WTC11 (cell line): Measurements from ENCODE around the gene PNPLA6. TPM values are rescaled to one million over a fixed set of nuclear protein-coding genes. Genes with fewer than 3 reads are reported as not detected.
A peak's percentile ranks its signal among the peaks of the same experiment; 100 is the strongest.

ENCODE experiments used
- ATAC-seq: fragments of 200-7000 bp; cut with Tn5 transposase; 2 replicates; pipeline ENCODE4 v1.10.0; 2021; ENCODE audit warnings: mild to moderate bottlenecking, moderate library complexity
- CTCF ChIA-PET: fragments of 300-600 bp; sonication (Branson Sonifier 250); formaldehyde crosslinking; loops from one replicate; lab custom pipeline; 2021; ENCODE audit warnings: antibody characterized with exemption; lab: Charles Lee
- POLR2A ChIA-PET: fragments of 350-600 bp; sonication (Branson Sonifier 250); formaldehyde crosslinking; loops from one replicate; lab custom pipeline; 2021; ENCODE audit warnings: antibody characterized with exemption; lab: Charles Lee
- DNase-seq: peaks from one replicate; pipeline ENCODE4 v3.0.0; 2021; ENCODE audit warnings: low spot score
- H3K27ac Mint-ChIP-seq: 2 replicates; pipeline ENCODE4 v1.8.0; 2021; ENCODE audit warnings: mixed read lengths
- H3K27me3 Mint-ChIP-seq: 2 replicates; pipeline ENCODE4 v1.8.0; 2021; ENCODE audit warnings: low read depth, mild to moderate bottlenecking, moderate library complexity, mixed read lengths
- H3K36me3 Mint-ChIP-seq: 2 replicates; pipeline ENCODE4 v1.8.0; 2021; ENCODE audit warnings: mixed read lengths
- H3K4me1 Mint-ChIP-seq: 2 replicates; pipeline ENCODE4 v1.8.0; 2022; ENCODE audit warnings: mixed read lengths
- H3K4me3 Mint-ChIP-seq: 2 replicates; pipeline ENCODE4 v1.8.0; 2021; ENCODE audit warnings: mild to moderate bottlenecking, moderate library complexity, mixed read lengths
- H3K9me3 Mint-ChIP-seq: 2 replicates; pipeline ENCODE4 v1.8.0; 2021; ENCODE audit warnings: mixed read lengths
- CBFB ChIP-seq: sonication (generic); formaldehyde crosslinking; IDR thresholded peaks from 2 replicates; pipeline ENCODE4 v1.8.1; 2022; ENCODE audit warnings: mild to moderate bottlenecking, low read depth, missing genetic modification reagents
- ESRRA ChIP-seq: sonication (generic); formaldehyde crosslinking; IDR thresholded peaks from 2 replicates; pipeline ENCODE4 v1.8.1; 2022; ENCODE audit warnings: mild to moderate bottlenecking, missing genetic modification reagents, borderline replicate concordance
- KAT7 ChIP-seq: sonication (generic); formaldehyde crosslinking; IDR thresholded peaks from 2 replicates; pipeline ENCODE4 v1.8.1; 2023; ENCODE audit warnings: missing genetic modification reagents, mild to moderate bottlenecking, borderline replicate concordance
- MXD4 ChIP-seq: fragments of 250-450 bp; sonication (Bioruptor Pico); IDR thresholded peaks from 2 replicates; pipeline ENCODE4 v1.8.0; 2021; ENCODE audit warnings: mild to moderate bottlenecking, moderate library complexity, borderline replicate concordance
- total RNA-seq: library from RNA; stranded (reverse); gene quantifications from 3 replicates; pipeline ENCODE4 v1.2.3, GENCODE V29; 2021
- TF ChIP-seq, protein P1 (sequence below): fragments of 250-450 bp; sonication (Bioruptor Pico); IDR thresholded peaks from 2 replicates; pipeline ENCODE4 v1.8.0; 2021; ENCODE audit warnings: mild to moderate bottlenecking
- TF ChIP-seq, protein P2 (sequence below): fragments of 250-450 bp; sonication (Bioruptor Pico); IDR thresholded peaks from 2 replicates; pipeline ENCODE4 v1.9.0; 2021; ENCODE audit warnings: mild to moderate bottlenecking, borderline replicate concordance
- TF ChIP-seq, protein P3 (sequence below): sonication (generic); formaldehyde crosslinking; IDR thresholded peaks from 2 replicates; pipeline ENCODE4 v1.8.1; 2023; ENCODE audit warnings: mild to moderate bottlenecking, missing genetic modification reagents
- TF ChIP-seq, protein P4 (sequence below): sonication (generic); formaldehyde crosslinking; IDR thresholded peaks from 2 replicates; pipeline ENCODE4 v1.8.1; 2023; ENCODE audit warnings: mild to moderate bottlenecking, missing genetic modification reagents, borderline replicate concordance
- TF ChIP-seq, protein P5 (sequence below): fragments of 200-600 bp; IDR thresholded peaks from 2 replicates; pipeline ENCODE4 v1.8.0; 2022; ENCODE audit warnings: antibody characterized with exemption
- TF ChIP-seq, protein P6 (sequence below): sonication (generic); formaldehyde crosslinking; conservative IDR thresholded peaks from 2 replicates; pipeline ENCODE4 v1.8.1; 2023; ENCODE audit warnings: mild to moderate bottlenecking, low read depth, missing genetic modification reagents, moderate library complexity
- TF ChIP-seq, protein P7 (sequence below): sonication (generic); formaldehyde crosslinking; IDR thresholded peaks from 2 replicates; pipeline ENCODE4 v1.8.0; 2022; ENCODE audit warnings: mild to moderate bottlenecking, missing genetic modification reagents
- TF ChIP-seq, protein P8 (sequence below): sonication (generic); formaldehyde crosslinking; IDR thresholded peaks from 2 replicates; pipeline ENCODE4 v1.8.1; 2022; ENCODE audit warnings: mild to moderate bottlenecking, missing genetic modification reagents, moderate library complexity, borderline replicate concordance

PNPLA6 gene
- total RNA-seq, 1 experiment from 2014 or later: 149 TPM

DNA sequence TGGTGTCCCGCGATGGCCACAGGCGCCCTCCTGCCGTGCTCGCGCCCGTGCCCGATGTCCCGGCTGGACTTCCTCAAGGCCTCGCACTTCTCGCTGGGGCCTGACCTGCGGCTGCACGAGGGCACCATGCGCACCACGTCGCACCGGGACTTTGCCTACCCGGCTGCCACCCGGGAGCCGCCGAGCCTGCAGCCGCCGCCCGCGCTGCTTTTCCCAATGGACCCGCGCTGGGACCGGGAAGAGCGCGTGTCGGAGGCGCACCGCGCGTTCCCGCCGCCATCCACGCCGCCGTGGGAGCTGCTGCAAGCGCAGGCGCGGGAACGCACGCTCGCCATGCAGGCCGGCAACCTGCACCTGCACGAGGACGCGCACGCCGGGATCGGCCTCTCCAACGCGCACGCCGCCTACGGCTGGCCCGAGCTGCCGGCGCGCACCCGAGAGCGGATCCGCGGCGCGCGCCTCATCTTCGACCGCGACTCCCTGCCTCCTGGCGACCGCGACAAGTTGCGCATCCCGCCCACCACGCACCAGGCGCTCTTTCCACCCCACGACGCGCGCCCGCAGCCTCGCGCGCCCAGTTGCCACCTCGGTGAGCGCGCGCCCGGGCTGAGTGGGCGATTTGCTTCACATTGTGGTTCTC is 34.6 kb upstream of the PNPLA6 start (continued):
- TF ChIP-seq, protein P1, sequence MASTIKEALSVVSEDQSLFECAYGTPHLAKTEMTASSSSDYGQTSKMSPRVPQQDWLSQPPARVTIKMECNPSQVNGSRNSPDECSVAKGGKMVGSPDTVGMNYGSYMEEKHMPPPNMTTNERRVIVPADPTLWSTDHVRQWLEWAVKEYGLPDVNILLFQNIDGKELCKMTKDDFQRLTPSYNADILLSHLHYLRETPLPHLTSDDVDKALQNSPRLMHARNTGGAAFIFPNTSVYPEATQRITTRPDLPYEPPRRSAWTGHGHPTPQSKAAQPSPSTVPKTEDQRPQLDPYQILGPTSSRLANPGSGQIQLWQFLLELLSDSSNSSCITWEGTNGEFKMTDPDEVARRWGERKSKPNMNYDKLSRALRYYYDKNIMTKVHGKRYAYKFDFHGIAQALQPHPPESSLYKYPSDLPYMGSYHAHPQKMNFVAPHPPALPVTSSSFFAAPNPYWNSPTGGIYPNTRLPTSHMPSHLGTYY (CRISPR knock-in tag): no peak
- TF ChIP-seq CBFB (CRISPR knock-in tag) (peak; percentile 98), KAT7 (CRISPR knock-in tag) (peak; percentile 79; the same call in 1 of the 2 replicates)

DNA sequence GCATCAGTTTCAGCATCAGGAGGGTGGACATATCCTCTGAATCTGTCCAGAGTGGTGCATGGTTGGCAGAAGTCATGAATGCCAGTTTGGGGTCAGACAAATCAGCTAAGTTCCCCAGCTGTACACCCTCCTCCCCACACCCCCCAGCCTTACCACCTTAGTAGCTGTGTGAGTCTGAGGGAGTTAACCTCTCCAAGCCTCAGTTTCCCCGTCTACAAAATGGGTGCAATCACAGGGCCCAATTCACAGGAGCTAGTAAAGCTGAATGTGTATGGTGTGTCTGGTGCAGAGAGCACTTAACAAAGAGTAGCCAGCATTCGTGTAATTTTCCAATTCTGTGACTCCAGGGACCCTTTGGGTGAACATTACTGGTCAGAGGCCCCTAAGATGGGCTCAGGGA is 33.0 kb upstream of the PNPLA6 start:
- no peak overlapping the region for H3K27ac Mint-ChIP-seq
- no peaks in the 10 kb centered on the region for H3K36me3 Mint-ChIP-seq
- peaks cover 70% of the 10 kb centered on the region for H3K27me3 Mint-ChIP-seq
- no peak overlapping the region for H3K4me3 Mint-ChIP-seq
- H3K9me3 Mint-ChIP-seq: no peaks in the 10 kb centered on the region
- H3K4me1 Mint-ChIP-seq: peaks cover 10% of the 10 kb centered on the region
- ChIA-PET POLR2A (no interaction called here), CTCF (no interaction called here)
- ATAC-seq (no peak), DNase-seq (no peak)
- TF ChIP-seq, protein P2, sequence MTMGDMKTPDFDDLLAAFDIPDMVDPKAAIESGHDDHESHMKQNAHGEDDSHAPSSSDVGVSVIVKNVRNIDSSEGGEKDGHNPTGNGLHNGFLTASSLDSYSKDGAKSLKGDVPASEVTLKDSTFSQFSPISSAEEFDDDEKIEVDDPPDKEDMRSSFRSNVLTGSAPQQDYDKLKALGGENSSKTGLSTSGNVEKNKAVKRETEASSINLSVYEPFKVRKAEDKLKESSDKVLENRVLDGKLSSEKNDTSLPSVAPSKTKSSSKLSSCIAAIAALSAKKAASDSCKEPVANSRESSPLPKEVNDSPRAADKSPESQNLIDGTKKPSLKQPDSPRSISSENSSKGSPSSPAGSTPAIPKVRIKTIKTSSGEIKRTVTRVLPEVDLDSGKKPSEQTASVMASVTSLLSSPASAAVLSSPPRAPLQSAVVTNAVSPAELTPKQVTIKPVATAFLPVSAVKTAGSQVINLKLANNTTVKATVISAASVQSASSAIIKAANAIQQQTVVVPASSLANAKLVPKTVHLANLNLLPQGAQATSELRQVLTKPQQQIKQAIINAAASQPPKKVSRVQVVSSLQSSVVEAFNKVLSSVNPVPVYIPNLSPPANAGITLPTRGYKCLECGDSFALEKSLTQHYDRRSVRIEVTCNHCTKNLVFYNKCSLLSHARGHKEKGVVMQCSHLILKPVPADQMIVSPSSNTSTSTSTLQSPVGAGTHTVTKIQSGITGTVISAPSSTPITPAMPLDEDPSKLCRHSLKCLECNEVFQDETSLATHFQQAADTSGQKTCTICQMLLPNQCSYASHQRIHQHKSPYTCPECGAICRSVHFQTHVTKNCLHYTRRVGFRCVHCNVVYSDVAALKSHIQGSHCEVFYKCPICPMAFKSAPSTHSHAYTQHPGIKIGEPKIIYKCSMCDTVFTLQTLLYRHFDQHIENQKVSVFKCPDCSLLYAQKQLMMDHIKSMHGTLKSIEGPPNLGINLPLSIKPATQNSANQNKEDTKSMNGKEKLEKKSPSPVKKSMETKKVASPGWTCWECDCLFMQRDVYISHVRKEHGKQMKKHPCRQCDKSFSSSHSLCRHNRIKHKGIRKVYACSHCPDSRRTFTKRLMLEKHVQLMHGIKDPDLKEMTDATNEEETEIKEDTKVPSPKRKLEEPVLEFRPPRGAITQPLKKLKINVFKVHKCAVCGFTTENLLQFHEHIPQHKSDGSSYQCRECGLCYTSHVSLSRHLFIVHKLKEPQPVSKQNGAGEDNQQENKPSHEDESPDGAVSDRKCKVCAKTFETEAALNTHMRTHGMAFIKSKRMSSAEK (CRISPR knock-in tag): no peak
- TF ChIP-seq, protein P3, sequence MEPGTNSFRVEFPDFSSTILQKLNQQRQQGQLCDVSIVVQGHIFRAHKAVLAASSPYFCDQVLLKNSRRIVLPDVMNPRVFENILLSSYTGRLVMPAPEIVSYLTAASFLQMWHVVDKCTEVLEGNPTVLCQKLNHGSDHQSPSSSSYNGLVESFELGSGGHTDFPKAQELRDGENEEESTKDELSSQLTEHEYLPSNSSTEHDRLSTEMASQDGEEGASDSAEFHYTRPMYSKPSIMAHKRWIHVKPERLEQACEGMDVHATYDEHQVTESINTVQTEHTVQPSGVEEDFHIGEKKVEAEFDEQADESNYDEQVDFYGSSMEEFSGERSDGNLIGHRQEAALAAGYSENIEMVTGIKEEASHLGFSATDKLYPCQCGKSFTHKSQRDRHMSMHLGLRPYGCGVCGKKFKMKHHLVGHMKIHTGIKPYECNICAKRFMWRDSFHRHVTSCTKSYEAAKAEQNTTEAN: no peak
- TF ChIP-seq MXD4: no peak
- TF ChIP-seq ESRRA (CRISPR knock-in tag): no peak
- TF ChIP-seq, protein P4, sequence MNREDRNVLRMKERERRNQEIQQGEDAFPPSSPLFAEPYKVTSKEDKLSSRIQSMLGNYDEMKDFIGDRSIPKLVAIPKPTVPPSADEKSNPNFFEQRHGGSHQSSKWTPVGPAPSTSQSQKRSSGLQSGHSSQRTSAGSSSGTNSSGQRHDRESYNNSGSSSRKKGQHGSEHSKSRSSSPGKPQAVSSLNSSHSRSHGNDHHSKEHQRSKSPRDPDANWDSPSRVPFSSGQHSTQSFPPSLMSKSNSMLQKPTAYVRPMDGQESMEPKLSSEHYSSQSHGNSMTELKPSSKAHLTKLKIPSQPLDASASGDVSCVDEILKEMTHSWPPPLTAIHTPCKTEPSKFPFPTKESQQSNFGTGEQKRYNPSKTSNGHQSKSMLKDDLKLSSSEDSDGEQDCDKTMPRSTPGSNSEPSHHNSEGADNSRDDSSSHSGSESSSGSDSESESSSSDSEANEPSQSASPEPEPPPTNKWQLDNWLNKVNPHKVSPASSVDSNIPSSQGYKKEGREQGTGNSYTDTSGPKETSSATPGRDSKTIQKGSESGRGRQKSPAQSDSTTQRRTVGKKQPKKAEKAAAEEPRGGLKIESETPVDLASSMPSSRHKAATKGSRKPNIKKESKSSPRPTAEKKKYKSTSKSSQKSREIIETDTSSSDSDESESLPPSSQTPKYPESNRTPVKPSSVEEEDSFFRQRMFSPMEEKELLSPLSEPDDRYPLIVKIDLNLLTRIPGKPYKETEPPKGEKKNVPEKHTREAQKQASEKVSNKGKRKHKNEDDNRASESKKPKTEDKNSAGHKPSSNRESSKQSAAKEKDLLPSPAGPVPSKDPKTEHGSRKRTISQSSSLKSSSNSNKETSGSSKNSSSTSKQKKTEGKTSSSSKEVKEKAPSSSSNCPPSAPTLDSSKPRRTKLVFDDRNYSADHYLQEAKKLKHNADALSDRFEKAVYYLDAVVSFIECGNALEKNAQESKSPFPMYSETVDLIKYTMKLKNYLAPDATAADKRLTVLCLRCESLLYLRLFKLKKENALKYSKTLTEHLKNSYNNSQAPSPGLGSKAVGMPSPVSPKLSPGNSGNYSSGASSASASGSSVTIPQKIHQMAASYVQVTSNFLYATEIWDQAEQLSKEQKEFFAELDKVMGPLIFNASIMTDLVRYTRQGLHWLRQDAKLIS (CRISPR knock-in tag): no peak
- TF ChIP-seq, protein P5, sequence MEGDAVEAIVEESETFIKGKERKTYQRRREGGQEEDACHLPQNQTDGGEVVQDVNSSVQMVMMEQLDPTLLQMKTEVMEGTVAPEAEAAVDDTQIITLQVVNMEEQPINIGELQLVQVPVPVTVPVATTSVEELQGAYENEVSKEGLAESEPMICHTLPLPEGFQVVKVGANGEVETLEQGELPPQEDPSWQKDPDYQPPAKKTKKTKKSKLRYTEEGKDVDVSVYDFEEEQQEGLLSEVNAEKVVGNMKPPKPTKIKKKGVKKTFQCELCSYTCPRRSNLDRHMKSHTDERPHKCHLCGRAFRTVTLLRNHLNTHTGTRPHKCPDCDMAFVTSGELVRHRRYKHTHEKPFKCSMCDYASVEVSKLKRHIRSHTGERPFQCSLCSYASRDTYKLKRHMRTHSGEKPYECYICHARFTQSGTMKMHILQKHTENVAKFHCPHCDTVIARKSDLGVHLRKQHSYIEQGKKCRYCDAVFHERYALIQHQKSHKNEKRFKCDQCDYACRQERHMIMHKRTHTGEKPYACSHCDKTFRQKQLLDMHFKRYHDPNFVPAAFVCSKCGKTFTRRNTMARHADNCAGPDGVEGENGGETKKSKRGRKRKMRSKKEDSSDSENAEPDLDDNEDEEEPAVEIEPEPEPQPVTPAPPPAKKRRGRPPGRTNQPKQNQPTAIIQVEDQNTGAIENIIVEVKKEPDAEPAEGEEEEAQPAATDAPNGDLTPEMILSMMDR: no peak
- TF ChIP-seq, protein P6, sequence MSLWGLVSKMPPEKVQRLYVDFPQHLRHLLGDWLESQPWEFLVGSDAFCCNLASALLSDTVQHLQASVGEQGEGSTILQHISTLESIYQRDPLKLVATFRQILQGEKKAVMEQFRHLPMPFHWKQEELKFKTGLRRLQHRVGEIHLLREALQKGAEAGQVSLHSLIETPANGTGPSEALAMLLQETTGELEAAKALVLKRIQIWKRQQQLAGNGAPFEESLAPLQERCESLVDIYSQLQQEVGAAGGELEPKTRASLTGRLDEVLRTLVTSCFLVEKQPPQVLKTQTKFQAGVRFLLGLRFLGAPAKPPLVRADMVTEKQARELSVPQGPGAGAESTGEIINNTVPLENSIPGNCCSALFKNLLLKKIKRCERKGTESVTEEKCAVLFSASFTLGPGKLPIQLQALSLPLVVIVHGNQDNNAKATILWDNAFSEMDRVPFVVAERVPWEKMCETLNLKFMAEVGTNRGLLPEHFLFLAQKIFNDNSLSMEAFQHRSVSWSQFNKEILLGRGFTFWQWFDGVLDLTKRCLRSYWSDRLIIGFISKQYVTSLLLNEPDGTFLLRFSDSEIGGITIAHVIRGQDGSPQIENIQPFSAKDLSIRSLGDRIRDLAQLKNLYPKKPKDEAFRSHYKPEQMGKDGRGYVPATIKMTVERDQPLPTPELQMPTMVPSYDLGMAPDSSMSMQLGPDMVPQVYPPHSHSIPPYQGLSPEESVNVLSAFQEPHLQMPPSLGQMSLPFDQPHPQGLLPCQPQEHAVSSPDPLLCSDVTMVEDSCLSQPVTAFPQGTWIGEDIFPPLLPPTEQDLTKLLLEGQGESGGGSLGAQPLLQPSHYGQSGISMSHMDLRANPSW (CRISPR knock-in tag): no peak
- TF ChIP-seq, protein P7, sequence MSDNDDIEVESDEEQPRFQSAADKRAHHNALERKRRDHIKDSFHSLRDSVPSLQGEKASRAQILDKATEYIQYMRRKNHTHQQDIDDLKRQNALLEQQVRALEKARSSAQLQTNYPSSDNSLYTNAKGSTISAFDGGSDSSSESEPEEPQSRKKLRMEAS (CRISPR knock-in tag): no peak
- TF ChIP-seq, protein P8, sequence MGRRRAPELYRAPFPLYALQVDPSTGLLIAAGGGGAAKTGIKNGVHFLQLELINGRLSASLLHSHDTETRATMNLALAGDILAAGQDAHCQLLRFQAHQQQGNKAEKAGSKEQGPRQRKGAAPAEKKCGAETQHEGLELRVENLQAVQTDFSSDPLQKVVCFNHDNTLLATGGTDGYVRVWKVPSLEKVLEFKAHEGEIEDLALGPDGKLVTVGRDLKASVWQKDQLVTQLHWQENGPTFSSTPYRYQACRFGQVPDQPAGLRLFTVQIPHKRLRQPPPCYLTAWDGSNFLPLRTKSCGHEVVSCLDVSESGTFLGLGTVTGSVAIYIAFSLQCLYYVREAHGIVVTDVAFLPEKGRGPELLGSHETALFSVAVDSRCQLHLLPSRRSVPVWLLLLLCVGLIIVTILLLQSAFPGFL (CRISPR knock-in tag): no peak
